HG03097 (cell line): Measurements from ENCODE around the gene TGM3.

Experiments used
- ATAC-seq: cut with Tn5 transposase; IDR thresholded peaks from one replicate; pipeline ENCODE4 v1.9.1; 2021; ENCODE audit not compliant: unreplicated experiment, low FRiP score

The TGM3 gene

DNA sequence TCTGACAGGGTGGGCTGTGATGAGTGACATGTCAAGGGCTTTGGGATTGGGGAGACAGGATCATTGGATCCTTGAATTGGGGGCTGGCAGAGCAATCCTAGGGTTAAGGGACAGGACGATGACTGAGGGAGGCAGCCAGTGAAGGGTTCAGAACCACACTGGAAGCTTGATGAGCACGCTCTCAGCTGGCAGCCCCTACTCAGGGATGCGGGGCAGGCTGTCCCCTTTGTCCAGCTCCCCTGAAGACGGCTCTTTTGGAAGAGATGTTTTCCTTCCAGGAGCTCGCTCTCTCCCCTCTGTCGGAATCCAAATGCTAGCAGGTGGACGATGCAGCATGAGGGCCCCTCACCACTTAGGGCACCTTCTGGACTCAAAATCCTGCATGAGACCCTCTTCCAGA, 8.4 kb downstream of the TGM3 start:
- no peak for ATAC-seq

DNA sequence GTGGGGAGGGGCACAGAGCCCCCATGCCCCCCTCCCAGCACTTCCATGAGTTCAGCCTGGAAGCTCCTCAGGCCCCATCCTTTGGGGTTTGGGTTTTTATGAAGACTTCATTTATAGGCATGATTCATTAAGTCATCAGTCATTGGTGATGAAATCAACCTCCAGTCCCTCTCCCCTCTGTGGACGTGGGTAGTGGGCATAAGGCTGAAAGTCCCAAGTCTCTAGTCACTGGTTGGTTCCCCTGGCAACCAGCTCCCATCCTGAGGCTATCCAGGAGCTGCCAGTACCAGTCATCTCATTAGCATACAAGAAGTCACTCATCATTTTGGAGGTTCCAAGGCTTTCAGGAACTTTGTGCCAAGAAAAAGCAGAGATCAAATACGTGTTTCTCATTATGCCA, 9.2 kb downstream of the TGM3 start:
- no peak for ATAC-seq

DNA sequence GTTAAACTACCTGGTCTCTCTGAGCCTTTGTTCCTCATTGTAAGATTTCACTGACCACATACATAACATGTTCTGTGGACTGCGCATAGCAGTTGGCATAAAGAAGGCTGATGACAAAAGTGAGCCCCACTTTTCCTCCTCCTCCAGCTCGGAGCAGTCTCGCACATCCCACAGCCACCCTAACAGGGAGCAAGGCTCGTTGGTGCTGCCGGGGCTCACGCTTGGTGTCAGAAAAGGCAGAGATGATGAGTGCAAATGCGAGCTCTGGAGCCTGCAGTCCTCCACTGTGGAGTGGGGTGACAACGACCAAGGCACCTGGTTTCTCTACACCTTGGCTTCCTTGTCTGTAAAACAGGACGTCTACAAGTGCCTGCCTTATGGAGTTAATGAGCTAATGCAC, 9.7 kb downstream of the TGM3 start:
- ATAC-seq, result no peak

DNA sequence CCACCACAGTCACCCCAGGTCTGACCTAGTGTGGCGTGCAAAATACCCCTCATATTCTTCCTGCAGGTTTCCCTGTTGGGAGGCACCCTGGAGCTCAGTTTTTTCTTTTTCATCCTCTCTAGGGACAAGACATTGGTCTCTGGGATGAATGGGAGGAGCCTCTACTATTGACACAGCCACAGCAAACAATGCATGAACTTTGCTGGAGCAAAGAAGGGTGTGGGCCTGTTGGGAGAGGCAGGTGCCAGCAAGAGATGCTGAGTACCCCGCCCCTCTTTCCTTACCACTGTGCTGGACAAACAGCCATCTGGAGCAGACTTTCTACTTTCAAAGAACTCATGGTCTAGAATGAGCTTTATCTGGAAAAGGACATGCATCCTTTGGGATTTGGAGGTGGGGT, 10.1 kb downstream of the TGM3 start:
- ATAC-seq, result no peak

DNA sequence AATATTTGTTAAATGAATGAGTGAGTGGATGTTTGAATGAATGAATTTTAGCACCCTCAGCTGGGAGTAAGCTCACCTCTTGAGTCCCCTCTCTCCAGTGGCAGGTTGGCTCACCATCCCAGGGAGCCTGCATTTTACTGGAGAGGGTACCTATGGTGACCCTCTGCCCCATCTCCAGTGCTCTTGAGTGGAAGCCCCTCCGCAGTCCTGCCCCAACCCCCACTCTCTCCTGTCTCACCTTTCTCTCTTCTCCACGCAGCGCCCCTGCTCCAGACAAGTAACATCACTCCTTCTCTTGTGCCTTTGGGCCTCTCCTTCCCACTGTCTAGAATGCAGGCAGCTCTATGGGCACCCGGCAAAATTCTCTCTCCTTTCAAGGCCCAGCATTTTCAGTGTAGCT, 11.3 kb downstream of the TGM3 start:
- ATAC-seq, result no peak

DNA sequence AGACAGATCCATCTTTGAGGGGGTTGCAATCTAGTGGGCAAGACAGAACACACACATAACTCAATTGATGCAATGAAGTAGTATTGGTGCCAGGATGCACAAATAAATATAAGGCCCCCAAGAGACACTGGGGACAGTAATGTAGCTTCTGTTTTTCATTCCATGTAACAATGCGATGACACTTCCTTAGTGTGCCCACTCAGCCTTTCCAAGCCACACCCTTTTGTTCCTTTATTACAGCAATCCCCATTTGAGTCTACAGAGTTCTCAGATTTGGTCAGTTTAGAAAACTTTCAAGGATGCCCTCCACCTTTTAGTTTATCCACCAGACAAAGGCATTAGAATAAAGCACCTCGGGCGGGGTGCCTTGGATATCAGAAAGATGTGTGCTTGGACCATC, 15.5 kb downstream of the TGM3 start:
- no peak for ATAC-seq

DNA sequence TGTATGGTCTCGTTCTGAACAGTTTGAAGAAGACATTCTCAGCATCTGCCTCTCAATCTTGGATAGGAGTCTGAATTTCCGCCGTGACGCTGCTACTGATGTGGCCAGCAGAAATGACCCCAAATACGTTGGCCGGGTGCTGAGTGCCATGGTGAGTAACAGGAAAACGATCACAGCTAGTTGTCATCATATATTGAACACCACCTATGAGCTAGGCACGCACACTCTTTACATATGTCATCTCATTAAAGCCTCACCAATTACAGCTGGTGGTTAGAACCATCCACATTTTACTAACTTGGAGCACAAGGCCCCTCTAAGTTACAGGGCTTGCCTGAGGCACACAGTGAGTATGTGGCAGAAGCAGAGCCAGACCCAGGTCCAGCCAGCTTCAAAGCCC, 17.1 kb downstream of the TGM3 start:
- ATAC-seq, result no peak

DNA sequence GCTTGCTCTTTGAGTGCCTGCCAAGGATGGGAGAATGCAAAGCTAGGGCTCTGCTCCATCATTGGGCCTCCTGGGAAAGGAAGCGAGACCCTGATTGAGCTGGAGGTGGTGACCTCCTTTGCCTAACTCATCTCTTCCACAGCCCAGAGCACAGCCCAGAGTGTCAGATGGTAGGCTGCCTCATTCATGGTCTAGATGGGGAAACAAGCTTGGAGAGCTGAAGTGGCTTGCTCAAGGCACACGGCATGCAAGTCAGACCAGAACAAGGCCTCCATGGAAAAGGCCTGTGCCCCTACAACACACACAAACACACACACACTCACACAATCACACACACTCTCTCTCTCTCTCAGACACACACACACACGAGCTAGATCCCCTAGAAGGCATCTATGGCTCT, 17.5 kb downstream of the TGM3 start:
- ATAC-seq, result no peak

DNA sequence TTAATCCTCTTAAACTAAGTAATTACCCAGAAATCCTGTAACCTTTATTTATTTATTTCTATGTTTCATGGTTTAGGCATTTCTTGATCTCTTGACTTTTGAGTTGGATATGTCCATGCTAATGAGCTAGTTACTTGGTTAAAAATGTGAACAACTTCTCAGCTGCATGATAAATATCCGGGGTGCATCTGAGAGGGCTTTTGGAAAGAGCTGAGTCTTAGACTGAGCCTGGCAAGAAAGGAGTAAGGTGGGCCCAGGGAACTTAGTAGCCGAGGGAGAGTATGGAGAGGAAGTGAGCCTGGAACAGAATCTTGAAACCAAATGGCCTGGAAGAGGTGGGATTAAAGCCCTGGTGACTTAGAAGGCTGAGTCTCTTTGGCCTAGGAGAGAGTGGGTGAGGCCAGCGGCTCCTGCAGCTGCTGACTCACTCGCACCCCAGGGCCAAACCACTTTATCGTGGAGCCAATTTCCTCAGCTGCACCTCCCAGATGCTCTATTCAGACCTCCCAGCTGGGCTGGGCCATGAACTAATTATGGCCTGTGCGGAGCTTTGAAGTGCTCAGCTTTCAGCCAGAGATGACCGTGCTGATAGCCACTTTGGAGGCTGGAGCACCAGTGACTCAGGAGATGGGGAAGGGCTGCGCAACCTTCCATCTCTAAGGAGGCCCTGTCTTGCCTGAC, 19.1 kb downstream of the TGM3 start:
- no peak for ATAC-seq

DNA sequence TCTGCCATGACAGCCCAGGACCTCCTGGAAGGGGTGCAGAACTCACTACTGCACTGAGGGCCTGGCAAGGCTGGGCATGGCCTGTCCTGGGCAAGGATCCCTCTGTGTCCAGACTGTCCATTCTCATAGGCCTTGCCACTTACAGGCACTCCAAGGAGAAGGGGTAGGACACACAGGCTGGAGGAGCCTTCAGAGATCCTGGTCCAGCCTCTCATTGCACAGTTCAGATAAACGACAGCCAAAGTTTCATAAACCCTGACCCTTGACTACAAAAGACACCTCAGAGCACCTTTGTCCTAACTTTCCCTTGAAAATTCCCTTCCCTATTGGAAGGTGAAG, 19.6 kb downstream of the TGM3 start:
- no peak for ATAC-seq

DNA sequence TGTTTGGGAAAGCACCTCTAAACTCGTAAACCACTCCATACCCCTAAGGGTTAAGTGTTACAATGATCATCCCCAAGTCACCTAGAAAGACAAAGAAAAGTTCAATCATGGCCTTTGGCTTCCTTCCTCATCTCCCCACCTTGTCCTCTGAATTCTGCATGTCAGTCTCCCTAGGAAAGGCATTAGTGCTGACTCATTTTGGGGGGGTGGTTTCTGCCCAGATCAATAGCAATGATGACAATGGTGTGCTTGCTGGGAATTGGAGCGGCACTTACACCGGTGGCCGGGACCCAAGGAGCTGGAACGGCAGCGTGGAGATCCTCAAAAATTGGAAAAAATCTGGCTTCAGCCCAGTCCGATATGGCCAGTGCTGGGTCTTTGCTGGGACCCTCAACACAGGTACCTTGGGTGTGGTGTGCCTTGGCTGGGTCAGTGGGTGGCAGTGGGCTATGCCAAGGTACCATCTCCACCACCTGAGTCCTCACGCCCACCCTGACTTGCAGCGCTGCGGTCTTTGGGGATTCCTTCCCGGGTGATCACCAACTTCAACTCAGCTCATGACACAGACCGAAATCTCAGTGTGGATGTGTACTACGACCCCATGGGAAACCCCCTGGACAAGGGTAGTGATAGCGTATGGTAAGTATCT, 21.2 kb downstream of the TGM3 start:
- no peak for ATAC-seq

DNA sequence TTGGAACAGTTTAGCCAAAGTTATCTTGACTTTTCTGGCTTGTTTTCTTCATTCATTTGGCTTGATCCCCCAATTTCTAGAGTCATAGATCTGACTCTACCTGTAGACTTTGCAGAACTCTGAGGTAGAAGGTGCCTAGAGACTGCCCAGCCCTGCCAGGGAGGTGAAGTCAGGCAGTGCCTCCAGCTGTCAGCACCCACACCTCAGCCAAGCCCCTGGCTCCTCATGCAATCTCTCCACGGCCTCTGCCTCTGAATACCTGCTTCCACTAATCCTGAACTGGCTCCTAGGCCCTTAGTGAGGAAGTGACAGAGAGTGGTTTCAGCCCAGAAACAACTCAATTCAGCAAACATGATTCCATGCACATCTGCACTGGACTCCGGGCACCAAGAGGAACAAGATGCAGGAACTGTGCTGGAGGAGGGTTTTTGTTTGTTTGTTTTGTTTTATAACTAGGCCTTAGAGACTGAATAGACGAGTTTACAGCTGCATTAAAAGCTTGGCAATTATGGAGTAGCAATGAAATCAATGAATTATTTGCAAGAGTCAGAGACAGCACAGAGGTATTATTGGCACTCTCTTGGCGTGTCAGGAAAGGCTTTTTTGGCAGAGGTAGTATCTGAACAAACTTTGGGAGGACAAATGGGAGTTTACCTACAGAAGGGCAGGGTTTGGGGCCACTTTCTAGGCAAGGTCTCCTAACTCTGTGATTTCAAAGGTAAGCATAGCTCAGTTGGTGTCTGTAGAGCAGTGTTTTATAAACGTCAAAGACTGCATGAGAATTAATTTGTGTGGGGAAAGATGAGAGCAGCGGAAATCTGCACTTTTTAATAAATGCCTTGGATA, 25.2 kb downstream of the TGM3 start:
- no peak for ATAC-seq

DNA sequence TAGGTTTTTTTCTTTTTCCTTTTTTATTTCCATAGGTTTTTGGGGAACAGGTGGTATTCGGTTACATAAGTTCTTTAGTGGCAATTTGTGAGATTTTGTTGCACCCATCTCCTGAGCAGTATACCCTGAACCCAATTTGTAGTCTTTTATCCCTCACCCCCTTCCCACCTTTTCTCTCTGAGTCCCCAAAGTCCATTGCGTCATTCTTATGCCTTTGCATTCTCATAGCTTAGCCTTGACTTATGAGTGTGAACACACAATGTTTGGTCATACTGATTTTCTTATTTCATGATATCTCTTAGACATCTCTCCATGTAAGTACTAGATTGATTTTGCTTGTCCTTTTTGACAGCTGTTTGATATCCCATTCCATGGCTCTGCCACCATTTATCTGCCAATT, 27.2 kb downstream of the TGM3 start:
- no peak for ATAC-seq

DNA sequence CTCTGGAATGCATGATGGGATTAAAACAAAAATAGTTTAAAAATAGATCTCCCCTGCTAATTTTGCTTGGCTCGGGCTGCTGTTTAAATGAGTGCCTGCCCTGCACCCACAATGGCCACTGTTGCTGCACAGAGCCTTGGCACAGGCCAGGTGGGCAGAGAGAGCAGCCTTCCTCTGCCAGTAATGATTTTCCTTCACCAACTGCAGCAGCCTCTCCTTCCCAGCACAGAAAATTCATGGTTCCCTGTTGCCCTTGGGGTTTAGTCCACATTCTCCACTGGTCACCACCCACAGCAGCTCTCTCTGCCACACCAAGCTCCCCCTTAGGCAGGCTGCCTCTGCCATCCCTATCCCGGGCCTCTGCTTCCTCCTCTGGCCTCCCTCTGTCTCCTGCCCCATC, 30.2 kb downstream of the TGM3 start:
- ATAC-seq, result no peak

DNA sequence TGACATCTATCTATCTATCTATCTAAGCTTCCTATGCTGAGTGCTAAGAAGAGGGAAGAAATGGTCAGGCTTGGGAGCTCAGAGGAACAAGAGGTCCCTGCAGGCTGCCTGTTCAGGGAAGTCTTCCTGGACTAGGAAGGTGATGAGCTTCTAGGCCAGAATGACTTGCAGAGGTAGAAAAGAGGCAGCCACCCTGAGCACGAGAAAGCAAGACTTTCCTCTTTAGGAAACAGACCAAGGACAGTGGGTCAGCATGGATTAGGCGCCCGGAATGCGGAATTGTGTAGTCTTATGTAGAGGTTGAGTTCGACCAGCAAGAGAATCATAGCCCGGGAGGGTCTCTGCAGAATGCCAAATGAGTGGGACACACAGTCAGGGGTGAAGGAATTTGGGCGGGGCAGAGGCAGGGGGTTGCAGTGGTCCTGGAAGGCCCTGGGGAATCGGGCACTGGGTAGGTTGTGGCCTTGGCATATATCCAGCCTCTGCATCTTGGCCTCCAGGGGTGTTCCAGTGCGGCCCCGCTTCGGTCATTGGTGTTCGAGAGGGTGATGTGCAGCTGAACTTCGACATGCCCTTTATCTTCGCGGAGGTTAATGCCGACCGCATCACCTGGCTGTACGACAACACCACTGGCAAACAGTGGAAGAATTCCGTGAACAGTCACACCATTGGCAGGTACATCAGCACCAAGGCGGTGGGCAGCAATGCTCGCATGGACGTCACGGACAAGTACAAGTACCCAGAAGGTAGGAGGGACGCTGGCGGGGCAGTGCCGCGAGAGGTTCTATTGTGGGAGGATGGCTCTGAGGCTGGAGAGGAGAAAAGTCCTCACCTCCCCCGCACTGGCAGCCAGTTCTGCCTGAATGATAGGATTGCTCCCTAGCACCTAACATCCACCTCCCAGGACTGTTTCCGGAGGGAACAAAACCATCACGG, 32.1 kb downstream of the TGM3 start:
- ATAC-seq, result no peak

DNA sequence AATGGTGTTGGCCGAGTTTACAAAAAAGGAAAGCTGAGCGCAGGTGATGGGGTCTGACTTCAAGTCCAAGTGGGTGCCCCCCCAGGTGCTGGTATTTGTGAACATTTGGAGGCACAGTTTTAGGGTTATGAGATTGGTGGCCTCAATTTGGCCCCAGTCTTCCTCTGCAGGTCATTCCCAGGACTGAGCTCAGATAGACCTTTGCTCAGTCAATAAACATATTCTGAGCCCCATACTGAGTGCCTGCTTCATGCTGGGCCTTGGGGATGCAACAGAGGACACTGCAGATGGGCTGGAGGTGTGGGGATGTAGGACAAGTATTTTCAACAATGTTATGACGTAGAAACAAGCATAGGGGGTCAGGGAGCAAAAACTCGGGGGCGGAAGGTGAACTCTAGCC, 33.5 kb downstream of the TGM3 start:
- no peak for ATAC-seq

DNA sequence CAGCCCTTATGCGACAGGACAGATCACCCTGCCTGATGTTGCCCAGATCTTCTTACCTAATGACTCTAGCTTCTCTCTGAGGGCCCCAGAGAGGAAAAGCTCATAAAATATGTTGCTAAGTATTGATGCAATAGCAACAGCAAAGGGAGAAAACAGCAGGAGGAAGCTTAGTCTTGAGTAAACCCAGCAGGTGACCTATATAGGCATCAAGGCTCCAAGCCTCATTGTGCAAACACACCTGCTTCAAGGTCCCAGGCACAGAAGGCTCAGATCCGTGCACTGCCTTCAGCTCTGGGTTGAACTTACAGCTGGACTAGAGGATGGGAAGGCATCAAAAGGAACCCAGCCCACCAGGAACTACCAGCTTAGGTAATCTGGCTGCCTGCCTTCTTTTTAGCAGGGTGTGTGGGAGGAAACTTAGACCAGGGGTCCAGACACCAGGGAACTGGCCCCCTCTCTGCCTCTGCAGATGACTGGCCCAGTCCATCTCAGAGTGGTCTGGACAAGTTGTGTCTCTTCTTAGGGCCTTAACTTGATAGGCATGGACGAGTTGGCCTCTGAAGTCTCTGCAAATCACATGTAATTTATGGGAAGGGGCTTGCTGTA, 34.4 kb downstream of the TGM3 start:
- no peak for ATAC-seq

DNA sequence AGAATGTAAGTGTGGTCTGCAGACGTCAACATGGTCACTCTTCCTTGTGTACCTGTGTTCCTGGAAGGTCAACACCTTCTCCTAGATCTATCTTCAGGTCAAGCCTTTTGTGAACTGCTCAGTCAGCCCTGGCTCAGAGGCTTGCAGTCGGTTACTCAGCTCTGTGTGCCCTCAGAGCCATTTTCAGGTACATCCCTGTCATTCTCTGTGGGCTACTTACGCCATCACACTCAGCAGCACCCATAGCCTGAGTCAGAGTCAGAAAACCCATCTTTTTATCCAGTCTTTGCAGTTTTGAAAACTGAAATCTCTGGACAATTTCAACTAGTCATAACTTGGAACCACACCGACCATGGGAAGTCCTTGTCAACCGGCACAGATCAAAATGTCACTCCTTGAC, 35.3 kb downstream of the TGM3 start:
- ATAC-seq, result no peak

DNA sequence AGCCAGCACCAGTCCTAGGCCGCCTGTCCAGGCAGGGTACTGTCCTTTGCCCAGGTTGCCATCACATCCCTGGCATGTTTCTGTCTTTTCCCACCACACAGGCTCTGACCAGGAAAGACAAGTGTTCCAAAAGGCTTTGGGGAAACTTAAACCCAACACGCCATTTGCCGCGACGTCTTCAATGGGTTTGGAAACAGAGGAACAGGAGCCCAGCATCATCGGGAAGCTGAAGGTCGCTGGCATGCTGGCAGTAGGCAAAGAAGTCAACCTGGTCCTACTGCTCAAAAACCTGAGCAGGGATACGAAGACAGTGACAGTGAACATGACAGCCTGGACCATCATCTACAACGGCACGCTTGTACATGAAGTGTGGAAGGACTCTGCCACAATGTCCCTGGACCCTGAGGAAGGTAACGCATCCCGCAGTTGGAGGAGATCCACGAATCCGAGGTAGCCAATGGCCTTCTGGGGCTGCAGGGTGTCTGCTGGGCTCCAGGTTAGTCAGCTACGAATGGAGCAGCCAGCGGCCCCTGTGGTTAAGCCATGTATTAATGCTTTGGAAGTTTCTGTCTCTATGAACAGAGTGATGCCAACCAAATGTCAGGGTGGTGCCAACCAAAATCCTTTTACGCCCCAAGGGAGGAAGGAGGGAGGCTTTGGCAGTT, 36.2 kb downstream of the TGM3 start:
- no peak for ATAC-seq

DNA sequence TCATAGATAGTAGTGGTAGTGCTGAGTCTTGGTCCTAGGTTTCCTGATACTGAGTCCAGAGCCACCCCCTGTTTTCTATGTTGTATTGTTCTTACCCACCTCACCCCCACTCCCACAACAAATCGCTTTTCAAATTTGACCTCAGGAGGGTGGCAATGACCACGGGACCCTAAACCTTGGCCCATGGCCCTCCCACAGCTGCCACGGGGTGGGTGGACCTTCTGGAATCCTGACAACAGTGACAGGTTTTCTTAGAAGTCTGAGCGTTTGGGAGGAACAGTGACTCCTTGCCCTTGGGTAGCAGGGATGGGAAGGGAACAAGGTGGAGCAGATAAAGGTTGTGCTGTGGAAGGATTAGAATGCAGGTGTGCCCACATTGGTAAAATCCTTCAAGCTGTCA, 36.9 kb downstream of the TGM3 start:
- no peak for ATAC-seq
